Measurements from ENCODE around the gene C4orf50. TPM values are rescaled to one million over a fixed set of nuclear protein-coding genes. Genes with fewer than 3 reads are reported as not detected.
A peak's percentile ranks its signal among the peaks of the same experiment; 100 is the strongest.

Gene C4orf50
- not detected for total RNA-seq (2013)
- polyA plus RNA-seq: not detected
- polyA minus RNA-seq: under 0.01 TPM in 1 of 2 replicates, not detected in the other
- 0 to 2.4 (median 0.10) reads per million in 11 experiments for total RNA-seq

- no peaks in the 10 kb centered on the region for H3K9me3 ChIP-seq (replicated peaks in 1 of 2; ENCODE audit: control insufficient read depth in 1 of 2, insufficient read depth in 1 of 2, low read length in 2 of 2)
- WGBS (ENCODE audit: insufficient coverage): 97% methylated on average over 3 of the region's 8 CpGs
- H3K27me3 ChIP-seq (ENCODE audit: control insufficient read depth in 2 of 2, insufficient read depth in 2 of 2, low read length in 2 of 2): no peaks in the 10 kb centered on the region
- no peak within 1 kb of the TSS for H3K27ac Mint-ChIP-seq
- no peaks in the 10 kb centered on the region for H3K9me3 Mint-ChIP-seq
- no peaks in the 10 kb centered on the region for H3K4me1 ChIP-seq (ENCODE audit: control insufficient read depth in 1 of 2, insufficient read depth in 2 of 2, low read length in 2 of 2)
- H3K27me3 Mint-ChIP-seq (ENCODE audit: low read depth in 3 of 3): peaks cover 2 to 4% (median 4%) of the 10 kb centered on the region in 3 donors
- intact Hi-C loops (cut with micrococcal nuclease): no loop called here
- H4K20me1 ChIP-seq (ENCODE audit: insufficient read depth, low read length): no peaks in the 10 kb centered on the region
- no peak within 1 kb of the TSS for H3K4me3 ChIP-seq (replicated peaks in 1 of 3; ENCODE audit: low read depth in 2 of 3, low read length in 3 of 3)
- H3K4me1 Mint-ChIP-seq: no peaks in the 10 kb centered on the region
- no peaks in the 10 kb centered on the region for H3K36me3 Mint-ChIP-seq
- no peak within 1 kb of the TSS for H3K9ac ChIP-seq (ENCODE audit: insufficient read depth, low read length, poor library complexity, severe bottlenecking)
- H3K4me2 ChIP-seq (replicated peaks; ENCODE audit: extremely low read depth, low read length, poor library complexity, severe bottlenecking): no peak within 1 kb of the TSS
- H3K27ac ChIP-seq (ENCODE audit: low read depth in 1 of 2, low read length in 2 of 2): no peak within 1 kb of the TSS
- DNase-seq: no peak
- no peak within 1 kb of the TSS for H3K4me3 Mint-ChIP-seq
- no peaks in the 10 kb centered on the region for H3K36me3 ChIP-seq (replicated peaks in 1 of 2; ENCODE audit: control insufficient read depth in 1 of 2, insufficient read depth in 2 of 2, low read length in 2 of 2)
- no peak for TF ChIP-seq CTCF (IDR thresholded peaks at IDR 0.05)
- H3K79me2 ChIP-seq (ENCODE audit: insufficient read depth, low read length): no peaks in the 10 kb centered on the region
- H2AFZ ChIP-seq (ENCODE audit: insufficient read depth, low read depth, low read length, poor library complexity, severe bottlenecking): peak within 1 kb of the TSS; percentile 1
Measured at GRCh38 chr4:6018331-6018730, at the start of gene C4orf50. Gene C4orf50 (minus strand): TSS chr4:6018431.

- Histone ChIP-seq H3K27ac (ENCODE audit: low read depth in 1 of 2, low read length in 2 of 2) (no peak overlapping the region), H3K27me3 (ENCODE audit: control insufficient read depth in 2 of 2, insufficient read depth in 2 of 2, low read length in 2 of 2) (peaks cover 0 to 3% of the 10 kb centered on the region in 2 donors), H4K20me1 (ENCODE audit: insufficient read depth, low read length) (no peaks in the 10 kb centered on the region), H3K4me2 (replicated peaks; ENCODE audit: extremely low read depth, low read length, poor library complexity, severe bottlenecking) (no peak overlapping the region), H2AFZ (ENCODE audit: insufficient read depth, low read depth, low read length, poor library complexity, severe bottlenecking) (no peak overlapping the region), H3K4me1 (ENCODE audit: control insufficient read depth in 1 of 2, insufficient read depth in 2 of 2, low read length in 2 of 2) (no peaks in the 10 kb centered on the region), H3K4me3 (replicated peaks in 1 of 3; ENCODE audit: low read depth in 2 of 3, low read length in 3 of 3) (no peak overlapping the region), H3K79me2 (ENCODE audit: insufficient read depth, low read length) (no peaks in the 10 kb centered on the region), H3K9me3 (replicated peaks in 1 of 2; ENCODE audit: control insufficient read depth in 1 of 2, insufficient read depth in 1 of 2, low read length in 2 of 2) (peaks cover 8 to 15% of the 10 kb centered on the region in 2 donors), H3K36me3 (replicated peaks in 1 of 2; ENCODE audit: control insufficient read depth in 1 of 2, insufficient read depth in 2 of 2, low read length in 2 of 2) (no peaks in the 10 kb centered on the region), H3K9ac (ENCODE audit: insufficient read depth, low read length, poor library complexity, severe bottlenecking) (no peak overlapping the region)
- TF ChIP-seq CTCF (IDR thresholded peaks at IDR 0.05): no peak
- Mint-ChIP-seq H3K4me1 (no peaks in the 10 kb centered on the region), H3K9me3 (peaks cover 11 to 18% (median 13%) of the 10 kb centered on the region in 7 donors), H3K4me3 (peak overlapping the region in 1 of 2 donors; percentile 37), H3K27ac (no peak overlapping the region), H3K36me3 (no peaks in the 10 kb centered on the region), H3K27me3 (ENCODE audit: low read depth in 3 of 3) (peaks cover 5 to 12% (median 10%) of the 10 kb centered on the region in 3 donors)
- intact Hi-C loops (cut with micrococcal nuclease): no loop called here
- no peak for DNase-seq
- WGBS (ENCODE audit: insufficient coverage): 94% methylated on average over 9 of the region's 10 CpGs
Measured at GRCh38 chr4:6065934-6066590, 47.8 kb upstream of the C4orf50 start.
